Measurements from ENCODE around the gene PXMP4. TPM values are rescaled to one million over a fixed set of nuclear protein-coding genes. Genes with fewer than 3 reads are reported as not detected.

Gene PXMP4
- total and polyA plus RNA-seq, 2 of the 4 experiments (the other 2 are of a cell fraction), result 3.6 to 7.1 TPM

GRCh38 chr20:33744773-33745385, 24.8 kb upstream of the PXMP4 start:
- Histone ChIP-seq H3K4me3 (ENCODE audit: insufficient read depth, low read depth, low read length) (no peak overlapping the region), H3K4me2 (ENCODE audit: low read depth, low read length) (no peak overlapping the region), H3K36me3 (ENCODE audit: control insufficient read depth, insufficient read depth, low read length) (peaks cover 3% of the 10 kb centered on the region; the same call in 1 of the 2 replicates), H3K56ac (ENCODE audit: extremely low read depth, insufficient read depth, low read length) (no peak overlapping the region), H2BK20ac (ENCODE audit: low read depth, low read length) (no peak overlapping the region), H2AK9ac (replicated peaks; ENCODE audit: low read depth, low read length, poor library complexity) (no peak overlapping the region), H2BK15ac (ENCODE audit: low read depth, low read length) (no peak overlapping the region), H3K18ac (ENCODE audit: low read depth, low read length) (no peak overlapping the region), H2BK120ac (ENCODE audit: low read depth, low read length) (no peak overlapping the region), H4K20me1 (ENCODE audit: insufficient read depth, low read length) (no peaks in the 10 kb centered on the region), H3K27me3 (ENCODE audit: control insufficient read depth, insufficient read depth, low read length) (no peaks in the 10 kb centered on the region), H2AFZ (replicated peaks; ENCODE audit: low read length, poor library complexity) (no peak overlapping the region), H3K9me1 (ENCODE audit: insufficient read depth, low read length) (peaks cover 5% of the 10 kb centered on the region; the same call in 1 of the 2 replicates), H3K14ac (replicated peaks; ENCODE audit: low read depth, low read length) (no peak overlapping the region), H4K5ac (ENCODE audit: low read depth, low read length) (no peak overlapping the region), H4K91ac (ENCODE audit: insufficient read depth, low read depth, low read length) (no peak overlapping the region), H3K27ac (ENCODE audit: insufficient read depth, low read length) (no peak overlapping the region), H2BK5ac (ENCODE audit: low read depth, low read length, poor library complexity, severe bottlenecking) (no peak overlapping the region), H3K79me1 (ENCODE audit: low read depth in 1 of 2, low read length in 2 of 2) (peaks cover 0 to 10% of the 10 kb centered on the region in 2 experiments; a peak in 1 of 4 replicates), H4K8ac (ENCODE audit: low read depth in 2 of 2, low read length in 2 of 2) (no peak overlapping the region), H3K9me3 (ENCODE audit: control insufficient read depth, insufficient read depth, low read length) (no peaks in the 10 kb centered on the region), H3K23ac (ENCODE audit: low read depth, low read length) (no peak overlapping the region), H3K4me1 (ENCODE audit: control insufficient read depth, insufficient read depth, low read length) (peaks cover 2% of the 10 kb centered on the region), H2AK5ac (ENCODE audit: low read depth, low read length) (no peak overlapping the region), H3K4ac (ENCODE audit: low read depth, low read length) (no peak overlapping the region), H3K9ac (ENCODE audit: low read depth, low read length) (no peak overlapping the region)
- ATAC-seq (ENCODE audit: low read depth), result no peak
- intact Hi-C loops (cut with micrococcal nuclease) (no loop called here), dilution Hi-C loops (cut with HindIII; ENCODE audit: low sequenced_read_pairs, unreplicated experiment) (no loop called here), in situ Hi-C loops (cut with MboI; ENCODE audit: low sequenced_read_pairs) (no loop called here)
- BruUV-seq (replicated peaks), result no TSS peak
- WGBS, 2 experiments (ENCODE audit: extremely low coverage in 2 of 2, insufficient read length in 1 of 2), result 88% methylated on average over 7 of the region's 14 CpGs; no CpG with 5 or more reads in 1 of the 2 experiments
- TF ChIP-seq CEBPB (IDR thresholded peaks at IDR 0.05; ENCODE audit: low read depth, low read length), result no peak
- TF ChIP-seq MXI1 (IDR thresholded peaks at IDR 0.05; ENCODE audit: borderline replicate concordance, low read depth, low read length), result no peak
- TF ChIP-seq FOS (IDR thresholded peaks at IDR 0.05; ENCODE audit: low read depth, low read length), result no peak
- TF ChIP-seq ELK1 (IDR thresholded peaks at IDR 0.05; ENCODE audit: borderline replicate concordance, low read depth, low read length), result no peak
- no peak for TF ChIP-seq MAFK (IDR thresholded peaks at IDR 0.05; ENCODE audit: low read depth, low read length)
- TF ChIP-seq RAD21 (IDR thresholded peaks at IDR 0.05; ENCODE audit: low read length), result no peak
- TF ChIP-seq, protein P1, sequence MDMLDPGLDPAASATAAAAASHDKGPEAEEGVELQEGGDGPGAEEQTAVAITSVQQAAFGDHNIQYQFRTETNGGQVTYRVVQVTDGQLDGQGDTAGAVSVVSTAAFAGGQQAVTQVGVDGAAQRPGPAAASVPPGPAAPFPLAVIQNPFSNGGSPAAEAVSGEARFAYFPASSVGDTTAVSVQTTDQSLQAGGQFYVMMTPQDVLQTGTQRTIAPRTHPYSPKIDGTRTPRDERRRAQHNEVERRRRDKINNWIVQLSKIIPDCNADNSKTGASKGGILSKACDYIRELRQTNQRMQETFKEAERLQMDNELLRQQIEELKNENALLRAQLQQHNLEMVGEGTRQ (IDR thresholded peaks at IDR 0.05; ENCODE audit: low read depth, low read length), result no peak
- TF ChIP-seq RFX5 (IDR thresholded peaks at IDR 0.05; ENCODE audit: low read depth, low read length), result no peak
- TF ChIP-seq CTCF (conservative IDR thresholded peaks at IDR 0.05; ENCODE audit: low read depth, low read length), result no peak
- no peak for TF ChIP-seq MAZ (IDR thresholded peaks at IDR 0.05; ENCODE audit: borderline replicate concordance, low read depth, low read length)
- TF ChIP-seq NFE2L2 (IDR thresholded peaks at IDR 0.05; ENCODE audit: low read depth, low read length), result no peak
- TF ChIP-seq CHD1 (IDR thresholded peaks at IDR 0.05; ENCODE audit: low read depth, low read length), result no peak
- DNase-seq, result no peak
- ChIA-PET POLR2A (ENCODE audit: unreplicated experiment) (no interaction called here), CTCF (no interaction called here)
